PC-3 (cell line): ENCODE measurements around the gene GAS2.

Experiments used
- CTCF ChIP-seq: fragments of 300-600 bp; sonication (generic); conservative IDR thresholded peaks from 2 replicates; pipeline ENCODE4 v1.5.1; 2017; ENCODE audit warnings: antibody characterized with exemption, low read depth, mild to moderate bottlenecking, low read length
- EZH2 ChIP-seq: fragments of 300-600 bp; sonication (generic); IDR thresholded peaks from one replicate; pipeline ENCODE4 v1.6.1; 2017; ENCODE audit warnings: antibody characterized with exemption, mild to moderate bottlenecking, low read length; ENCODE audit not compliant: unreplicated experiment
- EZH2phosphoT487 ChIP-seq: fragments of 300-600 bp; sonication (generic); IDR thresholded peaks from 2 replicates; pipeline ENCODE4 v1.6.1; 2018; ENCODE audit warnings: mild to moderate bottlenecking, antibody characterized with exemption, low read length, borderline replicate concordance

DNA sequence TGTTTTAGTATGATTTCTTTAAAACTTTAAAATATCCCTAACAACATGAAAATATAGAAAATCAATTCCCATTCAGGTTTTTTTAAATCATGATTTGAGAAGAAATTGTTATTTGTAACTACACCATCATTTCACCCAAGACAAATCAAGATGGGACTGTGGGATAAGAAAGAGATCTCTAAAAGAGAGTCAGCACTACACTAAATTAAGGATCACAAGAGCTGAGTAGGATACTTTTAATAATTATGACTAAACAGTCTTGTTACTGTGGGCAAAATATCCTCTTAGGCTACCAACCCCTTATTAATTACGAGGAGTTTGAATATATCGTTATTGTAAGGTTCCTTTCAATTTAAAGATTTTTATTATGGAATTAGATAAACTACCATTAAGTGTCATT is 3.0 kb downstream of the GAS2 start:
- no peak for TF ChIP-seq EZH2phosphoT487
- no peak for TF ChIP-seq CTCF
- TF ChIP-seq EZH2 = no peak
